ENCODE results near the gene PPIL1.
A peak's percentile ranks its signal among the peaks of the same experiment; 100 is the strongest.
"Not testable (repeated sequence)": the region's sequence is repeated elsewhere in the genome, so short reads cannot be mapped to it uniquely, and the experiment has no call there.

The PPIL1 gene

GRCh38 chr6:36814249-36814648 lies 60.4 kb downstream of the PPIL1 start:
- no peak for DNase-seq

DNA sequence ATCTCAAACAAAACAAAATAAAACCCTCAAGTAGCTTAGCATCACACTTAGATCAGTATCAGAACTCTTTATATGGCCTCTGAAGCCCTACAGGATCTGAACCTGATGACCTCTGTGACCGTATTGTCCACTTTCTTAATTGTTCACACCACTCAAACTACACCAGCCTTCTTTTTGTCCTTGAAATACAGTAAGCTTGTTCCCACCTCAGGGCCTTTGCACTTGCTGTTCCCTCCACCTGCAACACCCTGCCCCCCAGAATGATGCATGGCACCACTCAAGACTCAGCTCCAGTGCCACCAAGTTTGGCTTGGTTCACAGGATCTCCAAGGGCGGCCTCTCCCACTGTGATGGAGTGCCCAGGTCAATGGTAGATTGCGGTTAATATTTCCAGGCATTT lies 61.1 kb downstream of the PPIL1 start:
- no peak for DNase-seq

DNA sequence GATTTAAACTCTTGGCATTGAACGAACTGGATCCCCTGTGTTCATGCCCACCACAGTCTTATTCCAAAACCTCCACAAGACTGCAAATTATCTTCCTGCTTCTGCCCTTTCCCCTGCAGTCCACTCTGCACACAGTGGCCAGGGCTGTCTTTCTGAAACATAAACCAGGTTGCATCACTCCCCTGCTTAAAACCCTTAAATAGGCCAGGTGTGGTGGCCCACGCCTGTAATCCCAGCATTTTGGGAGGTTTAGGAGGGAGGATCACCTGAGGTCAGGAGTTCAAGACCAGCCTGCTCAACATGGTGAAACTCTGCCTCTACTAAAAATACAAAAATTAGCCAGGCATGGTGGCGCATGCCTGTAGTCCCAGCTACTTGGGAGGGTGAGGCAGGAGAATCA lies 61.6 kb downstream of the PPIL1 start:
- not testable (repeated sequence) for DNase-seq

- no peak for DNase-seq
These were observed 64.4 kb downstream of the PPIL1 start for GRCh38 chr6:36809941-36810803.

GRCh38 chr6:36809156-36809555 lies 65.4 kb downstream of the PPIL1 start:
- DNase-seq, result no peak

DNA sequence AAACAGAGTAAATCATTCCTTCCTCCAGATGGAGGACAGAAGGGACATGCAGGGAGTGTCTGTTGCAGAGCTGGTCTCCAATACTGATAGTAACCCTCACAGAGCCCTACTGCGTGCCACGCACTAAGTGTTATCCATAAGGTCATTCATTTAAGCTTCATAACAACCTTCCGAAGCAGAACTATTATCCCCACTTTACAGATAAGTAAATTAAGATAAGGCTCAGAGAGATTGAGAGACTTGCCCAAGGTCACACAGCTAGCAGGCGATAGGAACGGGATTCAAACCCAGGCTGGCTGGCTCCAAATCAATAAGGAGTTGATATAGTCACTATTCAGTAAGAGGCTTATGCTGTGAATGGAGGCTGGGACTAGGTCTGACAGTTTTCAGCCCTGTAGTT lies 66.0 kb downstream of the PPIL1 start:
- no peak for DNase-seq

DNA sequence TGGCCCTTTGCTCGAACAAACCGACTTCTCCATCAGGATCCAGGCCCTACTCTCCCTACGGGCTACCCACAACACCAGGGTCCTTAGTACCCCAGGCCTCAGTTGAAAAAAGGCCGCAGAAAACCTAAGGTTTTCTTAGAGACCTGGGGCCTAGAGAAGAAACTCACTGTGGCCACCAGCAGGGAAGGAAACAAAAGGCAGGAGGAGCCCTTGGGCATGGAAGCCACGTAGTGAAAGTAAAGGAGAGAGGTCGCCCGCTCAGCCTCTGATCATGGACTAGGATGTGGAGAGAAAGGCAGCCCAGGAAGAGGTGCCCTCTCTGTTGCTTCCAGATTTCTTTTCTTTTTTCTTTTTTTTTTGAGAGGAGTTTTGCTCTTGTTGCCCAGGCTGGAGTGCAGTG lies 66.9 kb downstream of the PPIL1 start:
- no peak for DNase-seq

DNA sequence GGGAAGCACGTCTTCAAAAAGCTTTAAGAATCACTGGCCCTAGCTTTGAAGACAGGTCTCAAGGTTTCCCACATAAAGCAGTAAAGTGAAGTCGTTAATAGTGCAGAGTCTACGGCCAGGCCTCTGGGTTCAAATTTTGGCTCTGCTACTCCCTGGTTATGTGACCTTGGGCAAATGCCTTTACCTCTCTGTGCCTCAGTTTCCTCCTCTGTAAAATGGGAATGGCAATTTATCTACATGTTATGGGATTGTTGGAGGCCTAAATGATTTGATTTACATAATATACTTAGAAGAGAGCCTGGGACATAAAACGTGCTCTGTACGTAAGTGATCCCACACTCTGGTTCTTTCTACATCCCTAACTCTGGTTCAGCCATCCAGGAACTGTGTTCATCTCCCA lies 67.5 kb downstream of the PPIL1 start:
- DNase-seq, result no peak

DNA sequence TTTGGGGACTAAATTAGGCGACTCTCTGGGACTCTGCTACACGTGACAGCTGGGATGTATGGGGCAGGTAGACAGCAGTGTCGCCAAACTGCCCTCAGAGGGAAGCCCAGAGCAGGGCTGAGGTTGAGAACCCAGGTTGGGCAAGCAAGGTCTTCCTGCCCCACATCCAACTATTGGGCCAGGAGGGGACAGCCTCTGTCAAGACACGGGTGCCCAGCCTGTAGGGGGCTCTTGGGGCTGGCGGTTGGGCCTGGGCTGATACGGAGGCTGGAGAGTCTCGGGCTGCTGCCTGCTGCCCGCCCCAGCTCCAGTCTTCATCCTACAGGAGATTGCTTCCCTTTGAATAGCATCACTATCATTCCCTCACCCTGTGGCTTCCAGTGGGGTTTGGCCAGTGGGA lies 68.7 kb downstream of the PPIL1 start:
- no peak for DNase-seq

- DNase-seq, result peak; percentile 61
These were observed 69.4 kb downstream of the PPIL1 start for GRCh38 chr6:36805096-36805797.
